ENCODE data around the gene FBXW8.

Gene FBXW8, protein sequence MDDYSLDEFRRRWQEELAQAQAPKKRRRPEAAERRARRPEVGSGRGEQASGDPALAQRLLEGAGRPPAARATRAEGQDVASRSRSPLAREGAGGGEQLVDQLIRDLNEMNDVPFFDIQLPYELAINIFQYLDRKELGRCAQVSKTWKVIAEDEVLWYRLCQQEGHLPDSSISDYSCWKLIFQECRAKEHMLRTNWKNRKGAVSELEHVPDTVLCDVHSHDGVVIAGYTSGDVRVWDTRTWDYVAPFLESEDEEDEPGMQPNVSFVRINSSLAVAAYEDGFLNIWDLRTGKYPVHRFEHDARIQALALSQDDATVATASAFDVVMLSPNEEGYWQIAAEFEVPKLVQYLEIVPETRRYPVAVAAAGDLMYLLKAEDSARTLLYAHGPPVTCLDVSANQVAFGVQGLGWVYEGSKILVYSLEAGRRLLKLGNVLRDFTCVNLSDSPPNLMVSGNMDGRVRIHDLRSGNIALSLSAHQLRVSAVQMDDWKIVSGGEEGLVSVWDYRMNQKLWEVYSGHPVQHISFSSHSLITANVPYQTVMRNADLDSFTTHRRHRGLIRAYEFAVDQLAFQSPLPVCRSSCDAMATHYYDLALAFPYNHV

GRCh38 chr12:116910645-116911451, at the start of gene FBXW8:
FBXW8 (plus strand) TSS chr12:116910950; CDS start chr12:116911038, 88 bp downstream.
- DNase-seq: peak; percentile 63

- DNase-seq: no peak
Observed at GRCh38 chr12:116861320-116861719, 49.4 kb upstream of the FBXW8 start.

DNA sequence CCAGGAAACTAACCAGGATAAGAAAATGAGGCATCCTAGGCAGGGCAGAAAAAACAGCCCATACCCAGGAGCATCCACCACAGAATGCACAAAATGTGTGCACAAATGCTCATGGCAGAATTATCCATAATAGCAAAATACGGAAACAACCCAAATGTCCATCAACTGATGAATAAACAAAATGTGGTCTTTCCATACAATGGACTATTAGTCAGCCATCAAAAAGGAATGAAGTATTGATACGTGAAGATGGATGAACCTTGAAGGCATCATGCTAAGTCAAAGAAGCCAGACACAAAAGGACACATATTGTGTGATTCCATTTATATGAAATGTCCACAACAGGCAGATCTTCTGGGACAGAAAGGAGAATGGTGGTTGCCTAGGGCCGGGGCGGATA, 48.6 kb upstream of the FBXW8 start:
- DNase-seq: no peak

GRCh38 chr12:116863275-116863767, 47.4 kb upstream of the FBXW8 start:
- no peak for DNase-seq

- DNase-seq: peak; percentile 76
Observed at GRCh38 chr12:116864371-116865160, 46.2 kb upstream of the FBXW8 start.

GRCh38 chr12:116867523-116867922, 43.2 kb upstream of the FBXW8 start:
- no peak for DNase-seq

GRCh38 chr12:116870306-116870705, 40.4 kb upstream of the FBXW8 start:
- DNase-seq: no peak

DNA sequence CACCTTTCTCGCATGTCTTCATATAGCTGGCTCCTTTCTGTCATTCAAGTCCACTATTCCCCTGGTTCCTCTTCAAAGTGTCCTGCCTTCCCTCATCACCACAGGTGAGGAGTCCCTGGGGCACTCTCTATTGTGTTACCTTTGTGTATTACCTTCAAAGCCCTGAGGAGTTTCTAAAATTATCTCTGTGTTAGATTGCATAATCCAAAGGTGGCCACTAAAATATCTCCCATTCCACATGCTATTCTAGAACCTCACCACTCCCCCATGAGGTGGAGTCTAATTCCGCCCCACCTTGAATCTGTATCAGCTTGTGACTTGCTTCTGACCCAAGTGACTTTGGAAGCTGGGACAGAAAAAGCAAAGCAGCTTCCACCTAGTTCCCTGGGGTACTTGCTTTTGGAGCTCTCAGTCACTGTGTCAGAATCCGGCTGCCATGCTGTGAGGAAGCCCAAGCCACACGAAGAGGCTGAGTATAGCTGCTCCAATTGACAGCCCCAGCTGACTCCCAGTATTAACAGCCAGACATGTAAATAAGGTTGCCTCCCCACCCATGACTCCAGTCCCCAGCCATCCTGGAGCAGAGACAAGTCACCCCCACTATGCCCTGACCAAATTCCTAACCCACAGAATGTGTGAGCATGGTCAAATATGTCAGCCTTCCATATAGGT, 36.3 kb upstream of the FBXW8 start:
- no peak for DNase-seq

DNA sequence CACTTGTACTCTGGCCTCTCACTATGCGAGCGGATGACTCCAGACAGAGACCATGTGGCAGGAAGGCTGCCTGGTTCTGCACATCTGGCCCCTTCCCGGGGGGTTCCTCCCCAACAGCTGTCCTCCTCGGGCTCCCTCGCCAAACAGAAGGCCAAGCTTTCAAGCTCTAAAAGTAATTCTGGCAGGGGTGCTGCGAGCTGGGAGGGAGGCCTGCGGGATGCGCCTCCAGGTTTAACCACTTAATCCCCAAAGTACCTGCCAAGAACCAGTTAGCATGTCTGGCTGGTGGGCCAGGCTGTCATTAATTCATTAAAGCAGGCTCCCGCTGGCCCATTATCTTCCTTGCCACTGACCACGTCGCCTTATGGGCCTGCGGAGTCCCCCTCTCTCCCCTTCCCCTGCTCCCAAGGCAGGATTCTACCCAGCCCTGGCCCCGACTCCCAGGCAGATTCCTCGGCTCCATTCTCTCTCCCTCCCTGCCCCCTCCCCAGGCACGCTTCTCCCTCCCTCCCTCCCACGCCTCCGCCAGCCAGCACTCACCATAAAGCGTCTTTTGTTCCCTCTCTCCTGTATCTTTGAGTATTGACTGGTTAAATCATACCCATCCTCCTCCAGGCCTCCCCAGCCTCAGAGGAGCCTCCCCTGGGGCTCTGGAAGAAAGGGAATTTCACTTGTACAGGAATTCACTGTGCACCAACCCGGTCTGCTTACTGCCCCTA, 34.4 kb upstream of the FBXW8 start:
- DNase-seq: no peak

- DNase-seq: peak; percentile 42
Observed at GRCh38 chr12:116878567-116879508, 31.9 kb upstream of the FBXW8 start.

DNA sequence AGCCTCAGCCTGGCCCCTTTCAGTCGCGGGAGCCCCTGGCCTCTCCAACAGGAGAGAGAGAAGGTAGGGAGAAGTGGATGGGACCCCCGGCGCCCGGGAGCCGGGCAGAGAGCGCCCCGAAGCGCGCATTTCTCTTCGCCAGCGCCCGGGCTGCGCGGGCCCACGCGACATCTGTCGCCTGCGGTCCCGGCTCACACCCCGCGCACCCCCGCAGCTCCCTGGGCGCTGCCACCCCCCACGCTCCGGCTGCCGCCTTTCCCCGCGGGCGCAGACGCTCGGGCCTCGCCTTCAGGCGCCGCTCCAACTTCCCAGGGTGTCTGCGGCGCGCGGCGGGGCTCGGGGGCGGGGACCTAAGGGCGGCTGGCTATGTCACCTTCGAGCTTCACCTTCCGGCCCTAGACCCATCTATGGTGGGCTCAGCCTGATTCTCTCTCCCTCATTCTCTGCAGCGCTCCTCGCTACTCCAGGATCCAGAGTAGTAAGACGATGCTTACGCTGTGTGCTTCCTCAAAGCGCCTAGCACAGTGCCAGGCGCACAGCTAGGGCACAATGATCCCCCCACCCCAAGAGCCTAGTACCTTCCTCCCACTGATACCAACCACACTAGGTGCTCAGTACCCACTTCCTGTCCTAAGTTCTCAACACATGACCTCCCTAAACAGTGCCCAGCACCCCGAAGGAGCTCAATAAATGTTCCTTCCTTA, 31.1 kb upstream of the FBXW8 start:
- no peak for DNase-seq

DNA sequence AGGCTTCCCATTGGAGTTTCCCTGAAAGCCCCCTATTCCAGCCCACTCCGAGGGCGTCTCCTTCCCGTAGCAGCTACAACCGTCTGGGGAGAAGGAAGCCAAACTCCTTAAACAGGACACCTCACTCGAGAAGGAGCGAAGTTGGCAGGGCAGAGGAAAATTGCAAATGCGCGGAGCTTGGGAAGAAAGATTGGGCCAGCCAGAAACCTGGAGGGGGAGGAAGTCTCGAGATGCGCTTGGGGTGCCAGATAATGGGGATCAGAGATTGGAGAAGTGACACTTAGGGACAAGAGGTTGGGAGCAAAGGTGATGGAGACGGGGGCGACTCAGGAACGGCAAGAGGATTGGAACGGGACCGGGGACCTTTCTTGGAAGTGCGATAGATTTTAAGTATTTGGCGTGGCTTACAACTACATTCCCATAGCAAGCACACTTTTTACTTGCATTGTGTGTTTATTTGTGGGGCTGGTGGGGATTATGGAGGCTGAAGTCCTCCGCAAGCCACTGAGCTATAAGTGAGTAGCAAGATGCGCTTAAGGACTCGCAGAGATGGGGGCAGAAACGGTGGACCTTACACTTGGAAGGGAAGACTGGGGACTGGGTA, 30.4 kb upstream of the FBXW8 start:
- DNase-seq: no peak

DNA sequence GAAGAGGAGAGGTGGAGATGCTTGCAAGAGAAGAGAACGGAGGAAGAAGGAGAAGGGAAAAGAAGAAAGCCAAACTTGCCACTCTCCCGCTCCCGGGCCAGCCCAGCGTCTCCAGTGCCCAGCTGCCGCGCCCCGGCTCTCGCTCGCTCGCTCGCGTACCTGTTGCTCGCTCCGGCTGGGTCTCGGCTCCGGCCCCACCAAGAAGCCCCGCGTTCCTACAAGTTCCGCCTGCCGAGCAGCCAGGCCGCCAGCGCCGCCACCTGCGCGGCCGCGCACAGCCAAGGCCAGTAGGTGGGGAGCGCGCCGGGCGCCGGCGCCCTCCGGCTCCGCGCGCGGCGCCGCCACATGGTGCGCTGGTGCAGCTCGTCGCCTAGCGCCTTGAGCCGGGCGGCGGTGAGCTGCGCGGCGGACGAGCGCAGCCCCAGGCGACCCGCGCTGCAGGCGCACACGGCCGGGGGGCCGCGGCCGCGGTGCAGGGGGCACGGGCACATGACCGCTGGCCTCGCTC, 29.9 kb upstream of the FBXW8 start:
- peak; percentile 61 for DNase-seq

- DNase-seq: no peak
Observed at GRCh38 chr12:116881325-116881876, 29.3 kb upstream of the FBXW8 start, which contains the start of gene HRK. HRK (minus strand) TSS chr12:116881441; CDS start chr12:116881307, 134 bp downstream.

DNA sequence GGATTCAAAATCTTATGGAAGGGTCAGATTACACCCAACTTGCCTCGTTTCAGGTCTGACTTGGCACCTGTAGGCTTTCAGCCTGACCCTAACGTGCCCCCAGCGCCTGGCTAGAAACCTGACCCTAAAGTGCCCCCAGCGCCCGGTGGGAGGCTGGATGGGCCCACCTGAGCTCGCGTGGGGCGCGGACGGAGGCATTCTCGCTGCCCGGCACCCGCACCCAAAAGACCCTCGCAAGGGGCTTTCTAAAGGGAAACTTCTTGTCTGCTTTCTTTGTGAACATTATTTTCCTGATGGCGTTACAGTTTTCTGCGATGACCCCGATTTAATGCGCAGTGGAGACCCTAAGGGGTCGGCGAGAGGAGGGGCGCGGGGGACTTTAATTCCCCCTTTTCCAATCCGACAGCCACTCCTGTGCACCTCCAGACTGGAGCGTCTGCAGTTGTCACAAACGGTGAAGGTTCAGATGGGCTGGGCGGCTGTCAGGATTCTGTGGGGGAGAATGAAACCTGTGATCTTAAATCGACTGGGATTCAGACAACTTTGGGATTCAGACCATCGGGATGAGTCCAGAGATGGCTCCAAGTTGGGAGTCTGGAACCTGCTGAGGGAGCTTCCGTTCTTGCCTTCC, 28.8 kb upstream of the FBXW8 start:
- DNase-seq: no peak

- DNase-seq: no peak
Observed at GRCh38 chr12:116882742-116883141, 28.0 kb upstream of the FBXW8 start.

GRCh38 chr12:116884871-116885270, 25.9 kb upstream of the FBXW8 start:
- DNase-seq: no peak

- no peak for DNase-seq
Observed at GRCh38 chr12:116885491-116885890, 25.3 kb upstream of the FBXW8 start.

Measured in NCI-H226 (cell line).